ENCODE measurements around the gene MAVS. TPM values are rescaled to one million over a fixed set of nuclear protein-coding genes. Genes with fewer than 3 reads are reported as not detected.

Gene MAVS
- total and polyA plus RNA-seq, 2 donors (not counting 3 experiments of a cell fraction or from before 2014, with no cell fraction given), result 18.8 to 40.7 TPM

DNA sequence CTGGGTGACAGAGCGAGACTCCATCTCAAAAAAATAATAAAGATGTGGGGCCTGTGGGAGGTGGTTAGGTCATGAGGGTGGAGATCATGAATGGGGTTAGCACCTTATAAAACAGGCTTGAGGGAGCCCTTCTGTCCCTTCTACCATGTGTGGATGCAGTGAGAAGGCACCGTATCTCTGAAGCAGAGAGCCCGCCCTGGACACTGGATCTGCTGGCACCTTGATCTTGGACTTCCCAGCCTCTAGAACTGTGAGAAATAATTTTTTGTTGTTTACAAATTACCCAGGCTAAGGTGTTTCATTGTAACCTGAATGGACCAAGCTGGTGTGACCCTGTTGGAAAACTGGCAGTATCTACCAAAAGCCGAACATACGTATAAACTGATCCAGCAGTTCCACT, 26.9 kb downstream of the MAVS start:
- Histone ChIP-seq H3K9ac (replicated peaks; ENCODE audit: extremely low read depth, insufficient read depth, low read length) (no peak overlapping the region), H3K79me2 (ENCODE audit: control insufficient read depth, insufficient read depth, low read length) (no peaks in the 10 kb centered on the region), H3K9me1 (replicated peaks; ENCODE audit: control insufficient read depth, extremely low read depth, insufficient read depth, low read length) (no peaks in the 10 kb centered on the region), H4K20me1 (replicated peaks; ENCODE audit: control insufficient read depth, extremely low read depth, insufficient read depth, low read length) (no peaks in the 10 kb centered on the region), H2AFZ (ENCODE audit: low read depth, low read length) (no peak overlapping the region), H3K4me1 (ENCODE audit: control insufficient read depth, extremely low read depth, insufficient read depth, low read length) (peaks cover 3% of the 10 kb centered on the region), H3K36me3 (ENCODE audit: control insufficient read depth in 2 of 2, extremely low read depth in 1 of 2, insufficient read depth in 2 of 2, low read length in 2 of 2) (peaks cover 0 to 5% of the 10 kb centered on the region in 2 experiments), H3K27me3 (ENCODE audit: control insufficient read depth in 2 of 2, insufficient read depth in 2 of 2, low read length in 2 of 2) (no peaks in the 10 kb centered on the region), H3K27ac (ENCODE audit: insufficient read depth, low read depth, low read length) (no peak overlapping the region), H3K4me3 (replicated peaks in 1 of 3; ENCODE audit: insufficient read depth in 1 of 3, low read depth in 1 of 3, low read length in 3 of 3) (no peak overlapping the region), H3K9me3 (replicated peaks; ENCODE audit: control insufficient read depth, insufficient read depth, low read length) (no peaks in the 10 kb centered on the region), H3K4me2 (ENCODE audit: insufficient read depth, low read length) (no peak overlapping the region)
- ChIA-PET CTCF (no interaction called here), POLR2A (no interaction called here)
- DNase-seq (ENCODE audit: low read depth, low spot score) (no peak), FAIRE-seq (no peak)
- no TSS peak for BruUV-seq (replicated peaks)
- dilution Hi-C loops (cut with MboI; ENCODE audit: extremely low pct_ligation_motif_present, low sequenced_read_pairs) (no loop called here), intact Hi-C loops (cut with micrococcal nuclease) (no loop called here)
- TF ChIP-seq GATA2 (IDR thresholded peaks at IDR 0.05; ENCODE audit: insufficient read depth, insufficient read length, low read depth, low read length), result no peak
- TF ChIP-seq JUN (IDR thresholded peaks at IDR 0.05; ENCODE audit: borderline replicate concordance, insufficient read depth, insufficient read length, low read depth), result no peak
- no peak for TF ChIP-seq EZH2 (IDR thresholded peaks at IDR 0.05; ENCODE audit: borderline replicate concordance, low read depth, low read length, severe bottlenecking)
- TF ChIP-seq MYC (IDR thresholded peaks at IDR 0.05; ENCODE audit: low read depth, low read length), result no peak
- TF ChIP-seq, protein P1, sequence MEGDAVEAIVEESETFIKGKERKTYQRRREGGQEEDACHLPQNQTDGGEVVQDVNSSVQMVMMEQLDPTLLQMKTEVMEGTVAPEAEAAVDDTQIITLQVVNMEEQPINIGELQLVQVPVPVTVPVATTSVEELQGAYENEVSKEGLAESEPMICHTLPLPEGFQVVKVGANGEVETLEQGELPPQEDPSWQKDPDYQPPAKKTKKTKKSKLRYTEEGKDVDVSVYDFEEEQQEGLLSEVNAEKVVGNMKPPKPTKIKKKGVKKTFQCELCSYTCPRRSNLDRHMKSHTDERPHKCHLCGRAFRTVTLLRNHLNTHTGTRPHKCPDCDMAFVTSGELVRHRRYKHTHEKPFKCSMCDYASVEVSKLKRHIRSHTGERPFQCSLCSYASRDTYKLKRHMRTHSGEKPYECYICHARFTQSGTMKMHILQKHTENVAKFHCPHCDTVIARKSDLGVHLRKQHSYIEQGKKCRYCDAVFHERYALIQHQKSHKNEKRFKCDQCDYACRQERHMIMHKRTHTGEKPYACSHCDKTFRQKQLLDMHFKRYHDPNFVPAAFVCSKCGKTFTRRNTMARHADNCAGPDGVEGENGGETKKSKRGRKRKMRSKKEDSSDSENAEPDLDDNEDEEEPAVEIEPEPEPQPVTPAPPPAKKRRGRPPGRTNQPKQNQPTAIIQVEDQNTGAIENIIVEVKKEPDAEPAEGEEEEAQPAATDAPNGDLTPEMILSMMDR (IDR thresholded peaks at IDR 0.05; ENCODE audit: extremely low read depth in 1 of 2, insufficient read depth in 1 of 2, low read depth in 1 of 2, low read length in 2 of 2), result no peak
- TF ChIP-seq, protein P2, sequence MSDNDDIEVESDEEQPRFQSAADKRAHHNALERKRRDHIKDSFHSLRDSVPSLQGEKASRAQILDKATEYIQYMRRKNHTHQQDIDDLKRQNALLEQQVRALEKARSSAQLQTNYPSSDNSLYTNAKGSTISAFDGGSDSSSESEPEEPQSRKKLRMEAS (IDR thresholded peaks at IDR 0.05; ENCODE audit: insufficient read depth, insufficient read length), result no peak
- no peak for TF ChIP-seq POLR2A (IDR thresholded peaks at IDR 0.05; ENCODE audit: low read depth, low read length)
- no peak for TF ChIP-seq FOS (IDR thresholded peaks at IDR 0.05; ENCODE audit: borderline replicate concordance, insufficient read depth, low read length)
- no peak for TF ChIP-seq POLR2AphosphoS5 (IDR thresholded peaks at IDR 0.05; ENCODE audit: insufficient read depth, low read depth, low read length)
